K562 treated with DMSO at 1 percent for 4 hours (cell line): ENCODE data around the gene NBPF19. TPM values are rescaled to one million over a fixed set of nuclear protein-coding genes. Genes with fewer than 3 reads are reported as not detected.

Experiments
- total RNA-seq: library from RNA; unstranded; fragments of 300-600 nt; gene quantifications from 2 replicates; pipeline ENCODE4 v1.2.3, GENCODE V29; 2022; ENCODE audit not compliant: insufficient read depth

The NBPF19 gene
- 0.79 TPM in 1 of 2 replicates, not detected in the other for total RNA-seq

DNA sequence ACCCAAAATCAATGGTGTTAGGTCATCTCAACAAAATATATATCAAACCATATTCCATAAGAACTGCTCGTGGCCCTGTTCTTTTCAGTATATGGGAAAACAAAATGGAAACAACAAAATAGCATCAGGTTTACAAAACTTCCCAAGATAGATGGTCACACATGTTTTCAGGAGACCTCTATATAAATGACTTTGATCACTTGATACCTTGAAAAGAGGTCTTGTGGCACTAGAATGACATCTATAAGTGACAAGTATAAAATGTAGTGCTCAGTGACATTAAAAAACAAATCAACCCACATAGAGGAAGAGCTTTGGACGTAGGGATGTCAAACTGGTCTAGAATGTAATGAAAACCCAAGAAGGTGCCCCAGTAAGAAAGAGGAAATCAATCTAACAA, at the start of gene NBPF19:
NBPF19 (plus strand) TSS at position 301 of the 400 bp plus-strand sequence. CDS start 888 bp downstream, outside the sequence.

Other genes starting within 250 kb of the NBPF19 start
- not detected in 2 replicates for gene PPIAL4C, start 108.8 kb downstream of the NBPF19 start, total RNA-seq